ENCODE data around the gene SDF4. TPM values are rescaled to one million over a fixed set of nuclear protein-coding genes. Genes with fewer than 3 reads are reported as not detected.

The SDF4 gene
- total and polyA plus RNA-seq, 7 donors, result 33.0 to 181 (median 79.6) TPM

- peak within 1 kb of the TSS; percentile 69 to 100 (median 96) for H3K4me3 ChIP-seq
- 8 to 16% methylated on average over 100 of the region's 100 CpGs for WGBS, 2 donors
- H3K9me3 ChIP-seq, result no peaks in the 10 kb centered on the region
- H3K27me3 ChIP-seq, result peaks cover 0 to under 1% (median 0%) of the 10 kb centered on the region in 3 donors
- intact Hi-C loops (cut with DNase I), result loop anchor here (1.0 kb wide), 1 partner anchor 42 kb away; no protein-coding TSS in a partner anchor
- H3K36me3 ChIP-seq, result peaks cover 13 to 18% (median 15%) of the 10 kb centered on the region in 4 donors
- TF ChIP-seq POLR2AphosphoS5 (IDR thresholded peaks at IDR 0.05) (no peak), CTCF (IDR thresholded peaks at IDR 0.05) (no peak), EP300 (IDR thresholded peaks at IDR 0.05) (no peak), POLR2A (IDR thresholded peaks at IDR 0.05) (no peak)
- DNase-seq, result no peak
- peaks cover 0 to 55% (median 33%) of the 10 kb centered on the region in 4 donors for H3K4me1 ChIP-seq
- H3K27ac ChIP-seq, result peak within 1 kb of the TSS; percentile 92 to 97 (median 96)
Observed at GRCh38 chr1:1232208-1232795, 501 bp upstream of the SDF4 start, which contains the start of gene B3GALT6. B3GALT6 (plus strand) TSS chr1:1232237; CDS start chr1:1232279, 42 bp downstream.

GRCh38 chr1:1230656-1231399 is 973 bp downstream of the SDF4 start:
- Histone ChIP-seq H3K4me1 (peaks cover 0 to 50% (median 33%) of the 10 kb centered on the region in 4 donors), H3K27ac (peak overlapping the region; percentile 92 to 97 (median 96))
- intact Hi-C loops (cut with DNase I), result loop anchor here (2.0 kb wide), 2 partner anchors 72 to 114 kb away; partner anchors contain the start of gene C1orf159

GRCh38 chr1:1229770-1230169 is 2.0 kb downstream of the SDF4 start:
- intact Hi-C loops (cut with DNase I), result loop anchor here (2.0 kb wide), 2 partner anchors 71 to 113 kb away; partner anchors contain the start of gene C1orf159
- DNase-seq, result no peak
- 89 to 91% methylated on average over 19 of the region's 19 CpGs for WGBS, 2 donors
- H3K36me3 ChIP-seq, result peaks cover 13 to 43% (median 31%) of the 10 kb centered on the region in 4 donors
- H3K4me1 ChIP-seq, result peaks cover 0 to 50% (median 33%) of the 10 kb centered on the region in 4 donors
- TF ChIP-seq POLR2AphosphoS5 (IDR thresholded peaks at IDR 0.05) (no peak), CTCF (IDR thresholded peaks at IDR 0.05) (no peak), POLR2A (IDR thresholded peaks at IDR 0.05) (no peak), EP300 (IDR thresholded peaks at IDR 0.05) (no peak)
- no peaks in the 10 kb centered on the region for H3K27me3 ChIP-seq
- peak overlapping the region in 1 of 4 donors; percentile 99 for H3K4me3 ChIP-seq
- no peak overlapping the region for H3K27ac ChIP-seq
- no peaks in the 10 kb centered on the region for H3K9me3 ChIP-seq

More at GRCh38 chr1:1230656-1231399, 973 bp downstream of the SDF4 start:
- Histone ChIP-seq H3K9me3 (no peaks in the 10 kb centered on the region), H3K4me3 (peak overlapping the region; percentile 69 to 100 (median 96)), H3K36me3 (peaks cover 13 to 33% (median 26%) of the 10 kb centered on the region in 4 donors), H3K27me3 (no peaks in the 10 kb centered on the region)
- DNase-seq, result no peak
- no peak for TF ChIP-seq EP300 (IDR thresholded peaks at IDR 0.05)
- peak in 1 of 2 donors; percentile 10 for TF ChIP-seq POLR2A (IDR thresholded peaks at IDR 0.05)
- 4 to 16% methylated on average over 24 of the region's 24 CpGs for WGBS, 2 donors

GRCh38 chr1:1228596-1229321 is 3.0 kb downstream of the SDF4 start:
- no peaks in the 10 kb centered on the region for H3K27me3 ChIP-seq
- WGBS, 2 donors, result 85 to 87% methylated on average over 28 of the region's 28 CpGs
- H3K4me3 ChIP-seq, result no peak overlapping the region
- peaks cover 0 to 48% (median 33%) of the 10 kb centered on the region in 4 donors for H3K4me1 ChIP-seq
- DNase-seq, result no peak
- peaks cover 13 to 53% (median 37%) of the 10 kb centered on the region in 4 donors for H3K36me3 ChIP-seq
- intact Hi-C loops (cut with DNase I), result no loop called here
- no peaks in the 10 kb centered on the region for H3K9me3 ChIP-seq
- H3K27ac ChIP-seq, result no peak overlapping the region
- no peak for TF ChIP-seq CTCF (IDR thresholded peaks at IDR 0.05)
- TF ChIP-seq EP300 (IDR thresholded peaks at IDR 0.05), result no peak
- no peak for TF ChIP-seq POLR2AphosphoS5 (IDR thresholded peaks at IDR 0.05)
- no peak for TF ChIP-seq POLR2A (IDR thresholded peaks at IDR 0.05)

Data from sigmoid colon (tissue), 7 donors.